ENCODE data around the gene MAP4K3.

Gene MAP4K3

GRCh38 chr2:39306626-39307025 is 130.5 kb downstream of the MAP4K3 start:
- DNase-seq (ENCODE audit: low read depth in 3 of 3): no peak

GRCh38 chr2:39304729-39305128 is 132.4 kb downstream of the MAP4K3 start:
- no peak for DNase-seq (ENCODE audit: low read depth in 3 of 3)

- DNase-seq (ENCODE audit: low read depth in 3 of 3): no peak
These were observed 132.9 kb downstream of the MAP4K3 start for GRCh38 chr2:39304200-39304599.

- DNase-seq (ENCODE audit: low read depth in 3 of 3): no peak
These were observed 135.7 kb downstream of the MAP4K3 start for GRCh38 chr2:39301352-39301751.

GRCh38 chr2:39300044-39300978 is 136.8 kb downstream of the MAP4K3 start:
- no peak for DNase-seq (ENCODE audit: low read depth in 3 of 3)

- DNase-seq (ENCODE audit: low read depth in 3 of 3): no peak
These were observed 146.7 kb downstream of the MAP4K3 start for GRCh38 chr2:39290433-39290832.

- DNase-seq (ENCODE audit: low read depth in 3 of 3): no peak
These were observed 147.5 kb downstream of the MAP4K3 start for GRCh38 chr2:39289609-39290008.

GRCh38 chr2:39283561-39283960 is 153.5 kb downstream of the MAP4K3 start:
- no peak for DNase-seq (ENCODE audit: low read depth in 3 of 3)

GRCh38 chr2:39281391-39281790 is 155.7 kb downstream of the MAP4K3 start:
- no peak for DNase-seq (ENCODE audit: low read depth in 3 of 3)

GRCh38 chr2:39275016-39275415 is 162.1 kb downstream of the MAP4K3 start:
- DNase-seq (ENCODE audit: low read depth in 3 of 3): no peak

GRCh38 chr2:39269941-39270340 is 167.1 kb downstream of the MAP4K3 start:
- DNase-seq (ENCODE audit: low read depth in 3 of 3): no peak

- no peak for DNase-seq (ENCODE audit: low read depth in 3 of 3)
These were observed 170.1 kb downstream of the MAP4K3 start for GRCh38 chr2:39266916-39267434.

GRCh38 chr2:39266139-39266805 is 170.8 kb downstream of the MAP4K3 start:
- DNase-seq (ENCODE audit: low read depth in 3 of 3): no peak

- no peak for DNase-seq (ENCODE audit: low read depth in 3 of 3)
These were observed 171.8 kb downstream of the MAP4K3 start for GRCh38 chr2:39265315-39265714.

GRCh38 chr2:39264733-39265132 is 172.4 kb downstream of the MAP4K3 start:
- DNase-seq (ENCODE audit: low read depth in 3 of 3): no peak

GRCh38 chr2:39260087-39260486 is 177.0 kb downstream of the MAP4K3 start:
- DNase-seq (ENCODE audit: low read depth in 3 of 3): no peak

- DNase-seq (ENCODE audit: low read depth in 3 of 3): no peak
These were observed 181.0 kb downstream of the MAP4K3 start for GRCh38 chr2:39256040-39256439.

GRCh38 chr2:39252888-39253518 is 184.1 kb downstream of the MAP4K3 start:
- DNase-seq (ENCODE audit: low read depth in 3 of 3): no peak

GRCh38 chr2:39247512-39248043 is 189.5 kb downstream of the MAP4K3 start:
- DNase-seq (ENCODE audit: low read depth in 3 of 3): no peak

GRCh38 chr2:39246382-39246980 is 190.6 kb downstream of the MAP4K3 start:
- no peak for DNase-seq (ENCODE audit: low read depth in 3 of 3)

GRCh38 chr2:39244963-39245625 is 192.0 kb downstream of the MAP4K3 start:
- peak in 1 of 3 experiments; percentile 16 for DNase-seq (ENCODE audit: low read depth in 3 of 3)
